Measurements from ENCODE around the gene RAB14.

- TF ChIP-seq EZH2 (IDR thresholded peaks at IDR 0.05) = no peak
- no peak for TF ChIP-seq POLR2AphosphoS5 (IDR thresholded peaks at IDR 0.05; ENCODE audit: borderline replicate concordance, low read depth, low read length)
- TF ChIP-seq FOXP2 (optimal IDR thresholded peaks at IDR 0.05; ENCODE audit: control extremely low read depth, extremely low read length, insufficient read depth) = no peak
Measured at GRCh38 chr9:121160025-121160424, 41.6 kb downstream of the RAB14 start.
